Duodenal mucosa (tissue), 2 donors: ENCODE measurements around the gene RAB3GAP2.
"Not testable (repeated sequence)": the region's sequence is repeated elsewhere in the genome, so short reads cannot be mapped to it uniquely, and the experiment has no call there.

ENCODE experiments used
- H3K27ac ChIP-seq: one replicate; pipeline ENCODE4 v1.7.0; 2013; ENCODE audit warnings: low read depth, low read length
- H3K27me3 ChIP-seq, 2 donors: one replicate each; pipeline ENCODE4 v1.7.0; 2013; ENCODE audit warnings: low read length in 2 of 2, control low read depth in 1 of 2; ENCODE audit not compliant: insufficient read depth in 2 of 2, control insufficient read depth in 1 of 2
- H3K36me3 ChIP-seq, 2 donors: one replicate each; pipeline ENCODE4 v1.7.0; 2013; ENCODE audit warnings: low read length in 2 of 2, control low read depth in 1 of 2; ENCODE audit not compliant: insufficient read depth in 2 of 2, control insufficient read depth in 1 of 2
- H3K4me1 ChIP-seq, 2 donors: one replicate each; pipeline ENCODE4 v1.7.0; 2013; ENCODE audit warnings: low read length in 2 of 2, control low read depth in 1 of 2; ENCODE audit not compliant: insufficient read depth in 2 of 2, control insufficient read depth in 1 of 2
- H3K4me3 ChIP-seq, 2 donors: one replicate each; pipeline ENCODE4 v1.7.0; 2013; ENCODE audit warnings: low read length in 2 of 2, low read depth in 1 of 2
- H3K9ac ChIP-seq, 2 donors: one replicate each; pipeline ENCODE4 v1.7.0; 2013; ENCODE audit warnings: low read length in 2 of 2, low read depth in 1 of 2
- H3K9me3 ChIP-seq, 2 donors: one replicate each; pipeline ENCODE4 v1.7.0; 2013; ENCODE audit warnings: low read length in 2 of 2, control low read depth in 1 of 2; ENCODE audit not compliant: control insufficient read depth in 1 of 2

Gene RAB3GAP2

GRCh38 chr1:220226752-220227151 is 45.5 kb downstream of the RAB3GAP2 start:
- H3K4me3 ChIP-seq: no peak overlapping the region
- H3K27ac ChIP-seq: no peak overlapping the region
- H3K9me3 ChIP-seq: no peaks in the 10 kb centered on the region
- no peaks in the 10 kb centered on the region for H3K27me3 ChIP-seq
- no peak overlapping the region for H3K9ac ChIP-seq
- H3K36me3 ChIP-seq: peaks cover 4 to 20% of the 10 kb centered on the region in 2 donors
- peaks cover 0 to 4% of the 10 kb centered on the region in 2 donors for H3K4me1 ChIP-seq

GRCh38 chr1:220225957-220226356 is 46.3 kb downstream of the RAB3GAP2 start:
- no peak overlapping the region for H3K27ac ChIP-seq
- H3K4me1 ChIP-seq: peaks cover 0 to 4% of the 10 kb centered on the region in 2 donors
- no peak overlapping the region for H3K9ac ChIP-seq
- H3K27me3 ChIP-seq: no peaks in the 10 kb centered on the region
- H3K9me3 ChIP-seq: no peaks in the 10 kb centered on the region
- H3K36me3 ChIP-seq: peaks cover 0 to 20% of the 10 kb centered on the region in 2 donors
- no peak overlapping the region for H3K4me3 ChIP-seq

- Histone ChIP-seq H3K36me3 (peaks cover 0 to 13% of the 10 kb centered on the region in 2 donors), H3K9ac (no peak overlapping the region), H3K27ac (no peak overlapping the region), H3K9me3 (no peaks in the 10 kb centered on the region), H3K4me1 (peaks cover 0 to 4% of the 10 kb centered on the region in 2 donors), H3K4me3 (no peak overlapping the region), H3K27me3 (no peaks in the 10 kb centered on the region)
Measured at GRCh38 chr1:220224611-220225124, 47.6 kb downstream of the RAB3GAP2 start.

GRCh38 chr1:220224033-220224432 is 48.2 kb downstream of the RAB3GAP2 start:
- H3K9ac ChIP-seq: no peak overlapping the region
- H3K4me3 ChIP-seq: no peak overlapping the region
- H3K36me3 ChIP-seq: peaks cover 0 to 9% of the 10 kb centered on the region in 2 donors
- H3K4me1 ChIP-seq: peaks cover 0 to 4% of the 10 kb centered on the region in 2 donors
- H3K27ac ChIP-seq: no peak overlapping the region
- no peaks in the 10 kb centered on the region for H3K9me3 ChIP-seq
- no peaks in the 10 kb centered on the region for H3K27me3 ChIP-seq

- H3K4me1 ChIP-seq: peaks cover 0 to 4% of the 10 kb centered on the region in 2 donors
- no peaks in the 10 kb centered on the region for H3K9me3 ChIP-seq
- H3K4me3 ChIP-seq: no peak overlapping the region
- H3K27me3 ChIP-seq: no peaks in the 10 kb centered on the region
- no peak overlapping the region for H3K27ac ChIP-seq
- peaks cover 0 to 6% of the 10 kb centered on the region in 2 donors for H3K36me3 ChIP-seq
- H3K9ac ChIP-seq: no peak overlapping the region
Measured at GRCh38 chr1:220222939-220223338, 49.3 kb downstream of the RAB3GAP2 start.

GRCh38 chr1:220221670-220222069 is 50.6 kb downstream of the RAB3GAP2 start:
- H3K9me3 ChIP-seq: no peaks in the 10 kb centered on the region
- H3K27ac ChIP-seq: no peak overlapping the region
- H3K4me3 ChIP-seq: no peak overlapping the region
- H3K36me3 ChIP-seq: no peaks in the 10 kb centered on the region
- no peaks in the 10 kb centered on the region for H3K27me3 ChIP-seq
- peaks cover 0 to 4% of the 10 kb centered on the region in 2 donors for H3K4me1 ChIP-seq
- H3K9ac ChIP-seq: no peak overlapping the region

- Histone ChIP-seq H3K27me3 (no peaks in the 10 kb centered on the region), H3K9ac (no peak overlapping the region), H3K4me3 (no peak overlapping the region), H3K27ac (no peak overlapping the region), H3K4me1 (peaks cover 0 to 4% of the 10 kb centered on the region in 2 donors), H3K9me3 (no peaks in the 10 kb centered on the region), H3K36me3 (no peaks in the 10 kb centered on the region)
Measured at GRCh38 chr1:220221269-220221668, 51.0 kb downstream of the RAB3GAP2 start.

GRCh38 chr1:220220699-220221040 is 51.6 kb downstream of the RAB3GAP2 start:
- H3K27me3 ChIP-seq, H3K27ac ChIP-seq, H3K4me3 ChIP-seq, H3K4me1 ChIP-seq, H3K9me3 ChIP-seq, H3K36me3 ChIP-seq, H3K9ac ChIP-seq: not testable (repeated sequence)

- peaks cover 0 to under 1% of the 10 kb centered on the region in 2 donors for H3K4me1 ChIP-seq
- no peaks in the 10 kb centered on the region for H3K27me3 ChIP-seq
- H3K9ac ChIP-seq: no peak overlapping the region
- no peaks in the 10 kb centered on the region for H3K36me3 ChIP-seq
- no peak overlapping the region for H3K4me3 ChIP-seq
- no peaks in the 10 kb centered on the region for H3K9me3 ChIP-seq
- H3K27ac ChIP-seq: no peak overlapping the region
Measured at GRCh38 chr1:220219865-220220698, 52.2 kb downstream of the RAB3GAP2 start.

- H3K27me3 ChIP-seq: no peaks in the 10 kb centered on the region
- H3K27ac ChIP-seq: no peak overlapping the region
- H3K4me1 ChIP-seq: no peaks in the 10 kb centered on the region
- no peaks in the 10 kb centered on the region for H3K9me3 ChIP-seq
- no peak overlapping the region for H3K4me3 ChIP-seq
- no peak overlapping the region for H3K9ac ChIP-seq
- H3K36me3 ChIP-seq: no peaks in the 10 kb centered on the region
Measured at GRCh38 chr1:220219136-220219442, 53.2 kb downstream of the RAB3GAP2 start.
